ENCODE measurements around the gene CT83. TPM values are rescaled to one million over a fixed set of nuclear protein-coding genes. Genes with fewer than 3 reads are reported as not detected.

Gene CT83
- total RNA-seq, 1 donor from 2014 or later = not detected

- H3K27ac ChIP-seq (replicated peaks) = no peak overlapping the region
- DNase-seq = no peak
- no peaks in the 10 kb centered on the region for H3K4me1 ChIP-seq
- no peak overlapping the region for H3K4me3 ChIP-seq
- intact Hi-C loops (cut with micrococcal nuclease) = no loop called here
- TF ChIP-seq CTCF (IDR thresholded peaks at IDR 0.05; ENCODE audit: borderline replicate concordance) = no peak
- no peaks in the 10 kb centered on the region for H3K27me3 ChIP-seq (ENCODE audit: low read depth)
- no peaks in the 10 kb centered on the region for H3K36me3 ChIP-seq
- no peaks in the 10 kb centered on the region for H3K9me3 ChIP-seq (replicated peaks)
These were observed 49.5 kb downstream of the CT83 start for GRCh38 chrX:116413273-116413672.

Other genes starting within 250 kb of the CT83 start
- gene SLC6A14, start 26.4 kb downstream of the CT83 start, total RNA-seq = not detected

Measured in left ventricle myocardium inferior (tissue), 1 donor.